HepG2 (cell line): ENCODE measurements around the gene CD300A. TPM values are rescaled to one million over a fixed set of nuclear protein-coding genes. Genes with fewer than 3 reads are reported as not detected.

Source experiments
- ATAC-seq: fragments of 200-7000 bp; cut with Tn5 transposase; 3 replicates; pipeline ENCODE4 v1.9.1; 2020; ENCODE audit warnings: mild to moderate bottlenecking, moderate library complexity
- BruUV-seq: library from RNA; stranded (reverse); fragments of 400-500 nt; replicated peaks from 2 replicates; lab custom pipeline; 2021; lab: Mats Ljungman, UMichigan
- CTCF ChIA-PET: fragments of 300-600 bp; formaldehyde crosslinking; extraction: SDS; loops from one replicate; lab custom pipeline; 2021; ENCODE audit warnings: low total read pairs, inconsistent platforms, low intra/inter-chr PET ratio; lab: Yijun Ruan, JAX
- POLR2A ChIA-PET: fragments of 350-600 bp; sonication (Branson Sonifier 250); formaldehyde crosslinking; loops from one replicate; lab custom pipeline; 2020; ENCODE audit warnings: antibody characterized with exemption, inconsistent platforms; lab: Yijun Ruan, JAX
- DNase-seq: peaks from one replicate; pipeline ENCODE4 v3.0.0-alpha.2; 2015; ENCODE audit warnings: low spot score
- FAIRE-seq: peaks from 3 replicates; lab custom pipeline; 2011; peaks lifted over from hg19 to GRCh38; lab: Jason Lieb, UNC
- H2AFZ ChIP-seq: one replicate; pipeline ENCODE4 v1.6.1; 2011; ENCODE audit warnings: low read length, inconsistent platforms
- H3K27ac ChIP-seq: fragments of 300-600 bp; 3 replicates; pipeline ENCODE4 v1.8.0; 2011; ENCODE audit warnings: mixed run types, mild to moderate bottlenecking, mixed read lengths, low read length, inconsistent platforms; ENCODE audit not compliant: insufficient read depth; ENCODE audit errors: extremely low read length
- H3K27me3 ChIP-seq, 2 experiments: fragments of 200-600 bp in 1 of 2; 2 replicates in 1 of 2; 3 replicates in 1 of 2; pipeline versions ENCODE4 v1.6.0 to v1.8.0; 2011; ENCODE audit warnings: low read length in 2 of 2, mild to moderate bottlenecking in 2 of 2, moderate library complexity in 2 of 2, inconsistent platforms in 1 of 2; ENCODE audit not compliant: insufficient read depth in 2 of 2, control insufficient read depth in 1 of 2
- H3K36me3 ChIP-seq, 2 experiments: fragments of 200-600 bp in 1 of 2; replicated peaks in 1 of 2; 2 replicates in 1 of 2; 3 replicates in 1 of 2; pipeline versions ENCODE4 v1.5.1 to v1.8.0; 2011; ENCODE audit warnings: low read length in 2 of 2, inconsistent platforms in 1 of 2; ENCODE audit not compliant: insufficient read depth in 2 of 2, control insufficient read depth in 1 of 2
- H3K4me1 ChIP-seq: 2 replicates; pipeline ENCODE4 v1.5.1; 2012; ENCODE audit warnings: low read length, inconsistent platforms; ENCODE audit not compliant: insufficient read depth
- H3K4me2 ChIP-seq: 2 replicates; pipeline ENCODE4 v1.6.0; 2011; ENCODE audit warnings: low read depth, low read length, inconsistent platforms
- H3K4me3 ChIP-seq, 3 experiments: fragments of 200-600 bp in 1 of 3; sonication (generic), shearing (Covaris generic) in 1 of 3; replicated peaks in 1 of 3; 2 replicates each; pipeline ENCODE4 v1.5.1; 2011 to 2016; ENCODE audit warnings: low read length in 3 of 3, inconsistent platforms in 2 of 3, low read depth in 2 of 3, mild to moderate bottlenecking in 2 of 3, control low read depth in 1 of 3, mixed read lengths in 1 of 3; ENCODE audit not compliant: insufficient read depth in 1 of 3
- H3K79me2 ChIP-seq: one replicate; pipeline ENCODE4 v1.6.1; 2011; ENCODE audit warnings: low read length, inconsistent platforms; ENCODE audit not compliant: insufficient read depth
- H3K9ac ChIP-seq: 2 replicates; pipeline ENCODE4 v1.6.0; 2011; ENCODE audit warnings: mild to moderate bottlenecking, low read depth, low read length, inconsistent platforms; ENCODE audit not compliant: insufficient read depth
- H3K9me3 ChIP-seq: 2 replicates; pipeline ENCODE4 v1.5.1; 2012; ENCODE audit warnings: mild to moderate bottlenecking, low read length
- H4K20me1 ChIP-seq: 2 replicates; pipeline ENCODE4 v1.6.0; 2011; ENCODE audit warnings: inconsistent platforms, mild to moderate bottlenecking, low read length, moderate library complexity; ENCODE audit not compliant: insufficient read depth
- DR1 ChIP-seq: sonication (generic); formaldehyde crosslinking; IDR thresholded peaks from 2 replicates; pipeline ENCODE4 v1.8.0; 2021; ENCODE audit warnings: mild to moderate bottlenecking, missing genetic modification reagents, inconsistent platforms
- FOXM1 ChIP-seq: sonication (generic); formaldehyde crosslinking; IDR thresholded peaks from 2 replicates; pipeline ENCODE4 v1.5.0; 2020; ENCODE audit warnings: missing genetic modification reagents
- HIC2 ChIP-seq: sonication (generic); formaldehyde crosslinking; IDR thresholded peaks from 2 replicates; pipeline ENCODE4 v1.9.0; 2022; ENCODE audit warnings: low read depth, missing genetic modification reagents
- HNRNPUL1 ChIP-seq: fragments of 200-400 bp; formaldehyde crosslinking; IDR thresholded peaks from 2 replicates; pipeline ENCODE4 v1.6.1; 2017; ENCODE audit warnings: low read depth, mild to moderate bottlenecking, low read length, moderate library complexity
- HOXA3 ChIP-seq: sonication (generic); formaldehyde crosslinking; IDR thresholded peaks from 2 replicates; pipeline ENCODE4 v1.5.0; 2020; ENCODE audit warnings: missing genetic modification reagents
- IRX3 ChIP-seq: sonication (generic); formaldehyde crosslinking; IDR thresholded peaks from 2 replicates; pipeline ENCODE4 v1.8.1; 2023; ENCODE audit warnings: mild to moderate bottlenecking, low read depth, missing genetic modification reagents, borderline replicate concordance
- LCORL ChIP-seq, 2 experiments: fragments of 450-650 bp in 1 of 2; sonication (generic) in 1 of 2; formaldehyde crosslinking in 1 of 2; IDR thresholded peaks; 2 replicates each; pipeline versions ENCODE4 v1.5.0 to v1.6.1; 2017 to 2020; ENCODE audit warnings: antibody characterized with exemption in 1 of 2, missing genetic modification reagents in 1 of 2
- MATR3 ChIP-seq: sonication (generic); formaldehyde crosslinking; IDR thresholded peaks from 2 replicates; pipeline ENCODE4 v1.4.0; 2020; ENCODE audit warnings: missing genetic modification reagents
- MXI1 ChIP-seq: IDR thresholded peaks from 3 replicates; pipeline ENCODE4 v1.6.1; 2012; ENCODE audit warnings: low read depth, low read length, inconsistent platforms, borderline replicate concordance
- SNRNP70 ChIP-seq: fragments of 200-400 bp; formaldehyde crosslinking; IDR thresholded peaks from 2 replicates; pipeline ENCODE4 v1.6.1; 2017; ENCODE audit warnings: mild to moderate bottlenecking, low read depth, low read length, moderate library complexity
- ZNF235 ChIP-seq: sonication (generic); formaldehyde crosslinking; IDR thresholded peaks from 2 replicates; pipeline ENCODE4 v1.8.1; 2023; ENCODE audit warnings: mild to moderate bottlenecking, missing genetic modification reagents, borderline replicate concordance
- ZNF407 ChIP-seq: sonication (generic); formaldehyde crosslinking; IDR thresholded peaks from one replicate; pipeline ENCODE4 v1.5.1; 2020; ENCODE audit warnings: mild to moderate bottlenecking, missing genetic modification reagents; ENCODE audit errors: not compliant biosample characterization
- ZNF629 ChIP-seq: sonication (generic); formaldehyde crosslinking; conservative IDR thresholded peaks from 2 replicates; pipeline ENCODE4 v1.5.0; 2020; ENCODE audit warnings: missing genetic modification reagents
- WGBS: methylation state at CpG from one replicate; pipeline ENCODE4 v1.1.6; 2017; ENCODE audit warnings: low lambda C conversion rate; 5-methylcytosine and 5-hydroxymethylcytosine counted together
- in situ Hi-C: cut with HindIII; loops from 2 replicates; pipeline ENCODE4 v1.10.0; 2017; ENCODE audit warnings: low pct_unique_long_range_greater_than_20kb; ENCODE audit not compliant: extremely low pct_ligation_motif_present
- intact Hi-C: fragments of 100-400 bp; cut with micrococcal nuclease; formaldehyde crosslinking; loops from one replicate; pipeline ENCODE4 v1.10.0; 2022; ENCODE audit not compliant: unreplicated experiment
- polyA plus RNA-seq, 8 experiments: library from polyadenylated mRNA; depleted of rRNA in 3 of 8; stranded (reverse) in 7 of 8; unstranded in 1 of 8; fragments of >200 nt; fragmentation: Illumina TruSeq in 4 of 8; extraction: Trizol in 4 of 8; gene quantifications; 2 replicates each; pipeline versions ENCODE4 v1.2.1 to v1.2.3, GENCODE V29; 2011 to 2016; ENCODE audit warnings: low read depth in 4 of 8, missing spikeins in 1 of 8, mixed read lengths in 1 of 8; ENCODE audit not compliant: insufficient read depth in 1 of 8
- total RNA-seq, 5 experiments: library from RNA; depleted of rRNA; stranded (reverse); fragments of >200 nt; fragmentation: Illumina TruSeq; extraction: Trizol; gene quantifications; 2 replicates each; pipeline ENCODE4 v1.2.3, GENCODE V29; 2016; ENCODE audit warnings: low read depth in 1 of 5

The CD300A gene
- total and polyA plus RNA-seq, 2 of the 13 experiments (the other 11 are each of a cell fraction or from before 2014, with no cell fraction given), result not detected

- Histone ChIP-seq H2AFZ (no peak overlapping the region), H4K20me1 (no peaks in the 10 kb centered on the region), H3K79me2 (no peaks in the 10 kb centered on the region), H3K36me3 (no peaks in the 10 kb centered on the region), H3K27ac (no peak overlapping the region), H3K9ac (no peak overlapping the region), H3K4me1 (peaks cover 2% of the 10 kb centered on the region; the same call in 1 of the 2 replicates), H3K9me3 (no peaks in the 10 kb centered on the region), H3K4me2 (no peak overlapping the region), H3K27me3 (peaks cover 5 to 89% of the 10 kb centered on the region in 2 experiments; a peak in 4 of 5 replicates), H3K4me3 (no peak overlapping the region)
- no peak for TF ChIP-seq ZNF235 (CRISPR knock-in tag)
- no peak for TF ChIP-seq LCORL (IDR thresholded peaks at IDR 0.05)
- no peak for TF ChIP-seq LCORL (CRISPR knock-in tag; IDR thresholded peaks at IDR 0.05)
- no peak for TF ChIP-seq HOXA3
- no peak for TF ChIP-seq HIC2 (CRISPR knock-in tag)
- TF ChIP-seq IRX3 (CRISPR knock-in tag), result no peak
- TF ChIP-seq MATR3 (CRISPR knock-in tag), result no peak
- TF ChIP-seq ZNF407 (CRISPR knock-in tag), result no peak
- no peak for TF ChIP-seq MXI1
- no peak for TF ChIP-seq DR1 (CRISPR knock-in tag)
- no peak for TF ChIP-seq FOXM1 (CRISPR knock-in tag)
- no peak for TF ChIP-seq HNRNPUL1
- TF ChIP-seq ZNF629 (CRISPR knock-in tag), result no peak
- no peak for TF ChIP-seq SNRNP70
- DNase-seq (no peak), FAIRE-seq (no peak), ATAC-seq (no peak)
- ChIA-PET POLR2A (no interaction called here), CTCF (no interaction called here)
- intact Hi-C loops, result no loop called here
- no TSS peak for BruUV-seq
- in situ Hi-C loops, result no loop called here
- WGBS, result 4% methylated on average over 3 of the region's 3 CpGs
Measured at GRCh38 chr17:74526681-74527080, 60.2 kb downstream of the CD300A start.
